Stomach (tissue), 9 donors: ENCODE data around the gene CACNA2D4. TPM values are rescaled to one million over a fixed set of nuclear protein-coding genes. Genes with fewer than 3 reads are reported as not detected.
A peak's percentile ranks its signal among the peaks of the same experiment; 100 is the strongest.
"Not testable (repeated sequence)": the region's sequence is repeated elsewhere in the genome, so short reads cannot be mapped to it uniquely, and the experiment has no call there.

Experiments used
- DNase-seq, 2 donors: peaks; one replicate each; pipeline versions ENCODE4 v3.0.0 to v3.0.0-alpha.2; 2013 to 2019
- H3K27ac ChIP-seq, 5 donors: fragments of 200-600 bp in 4 of 5; sonication (generic) in 4 of 5; one replicate each; pipeline ENCODE4 v1.5.1; 2013 to 2019; ENCODE audit warnings: mild to moderate bottlenecking in 1 of 5, moderate library complexity in 1 of 5
- H3K27me3 ChIP-seq, 3 donors: fragments of 200-600 bp; sonication (generic); one replicate each; pipeline ENCODE4 v1.5.1; 2017 to 2019; ENCODE audit warnings: mixed run types in 1 of 3
- H3K36me3 ChIP-seq, 4 donors: fragments of 200-600 bp; sonication (generic); 1 replicate in 3 of 4; 2 replicates in 1 of 4; pipeline ENCODE4 v1.5.1; 2016 to 2019
- H3K4me1 ChIP-seq, 4 donors: fragments of 200-600 bp; sonication (generic); one replicate each; pipeline ENCODE4 v1.5.1; 2016 to 2019
- H3K4me3 ChIP-seq, 4 donors: fragments of 200-600 bp; sonication (generic) in 3 of 4; one replicate each; pipeline ENCODE4 v1.5.1; 2016 to 2019; ENCODE audit warnings: mild to moderate bottlenecking in 1 of 4
- H3K9me3 ChIP-seq, 4 donors: fragments of 200-600 bp; sonication (generic); one replicate each; pipeline ENCODE4 v1.5.1; 2016 to 2019
- CTCF ChIP-seq, 7 experiments: fragments of 450-650 bp in 4 of 7; fragments of 200-600 bp in 3 of 7; sonication (generic) in 3 of 7; IDR thresholded peaks; one replicate each; pipeline ENCODE4 v1.5.1; 2016 to 2019; ENCODE audit warnings: antibody characterized with exemption in 7 of 7, control low read depth in 2 of 7, mild to moderate bottlenecking in 1 of 7
- EP300 ChIP-seq: sonication (generic); formaldehyde crosslinking; IDR thresholded peaks from one replicate; pipeline ENCODE4 v1.6.1; 2017; ENCODE audit warnings: antibody characterized with exemption
- POLR2A ChIP-seq, 4 donors: fragments of 450-650 bp; IDR thresholded peaks; one replicate each; pipeline ENCODE4 v1.6.1; 2016; ENCODE audit warnings: antibody characterized with exemption in 4 of 4, control low read depth in 2 of 4, mild to moderate bottlenecking in 1 of 4, moderate library complexity in 1 of 4
- POLR2AphosphoS5 ChIP-seq, 3 donors: sonication (generic); formaldehyde crosslinking; IDR thresholded peaks; one replicate each; pipeline ENCODE4 v1.6.1; 2016; ENCODE audit warnings: antibody characterized with exemption in 3 of 3
- WGBS, 5 donors: extraction: QIAGEN DNeasy Blood & Tissue Kit in 3 of 5; methylation state at CpG; one replicate each; pipeline versions ENCODE4 v1.1.5 to v1.1.7; 2013 to 2018; 5-methylcytosine and 5-hydroxymethylcytosine counted together
- intact Hi-C: fragments of 100-400 bp; cut with DNase I; formaldehyde crosslinking; loops from one replicate; pipeline ENCODE4 v1.15.1; 2023; ENCODE audit warnings: low total_unique reads
- polyA plus RNA-seq, 3 donors: library from polyadenylated mRNA; stranded (reverse); fragments of 200-250 nt; gene quantifications; one replicate each; pipeline ENCODE4 v1.2.3, GENCODE V29; 2013
- total RNA-seq, 5 donors: library from RNA; depleted of rRNA; stranded (reverse); fragments of >200 nt; gene quantifications; one replicate each; pipeline versions ENCODE4 v1.1.0 to v1.2.3, GENCODE V29; 2014 to 2016
- donor health status: healthy with polysubstance abuse.
- donor health status: Bipolar disorder and iron deficiency.
- donor health status: healthy.

Gene CACNA2D4
- total and polyA plus RNA-seq, 8 donors: 0.58 to 3.5 (median 1.8) TPM; not detected in 1

GRCh38 chr12:1947081-1947480 lies 28.6 kb upstream of the CACNA2D4 start:
- Histone ChIP-seq H3K36me3 (peaks cover 33 to 73% (median 70%) of the 10 kb centered on the region in 4 donors), H3K27ac (no peak overlapping the region), H3K9me3 (no peaks in the 10 kb centered on the region), H3K27me3 (no peaks in the 10 kb centered on the region), H3K4me1 (peaks cover 7 to 35% (median 17%) of the 10 kb centered on the region in 4 donors), H3K4me3 (no peak overlapping the region)
- WGBS, 5 donors: 0 to 83% (median 68%) methylated on average over 1 of the region's 1 CpG
- intact Hi-C loops: no loop called here
- TF ChIP-seq POLR2AphosphoS5 (IDR thresholded peaks at IDR 0.05) (no peak), EP300 (no peak), POLR2A (IDR thresholded peaks at IDR 0.05) (no peak)
- DNase-seq: no peak

DNA sequence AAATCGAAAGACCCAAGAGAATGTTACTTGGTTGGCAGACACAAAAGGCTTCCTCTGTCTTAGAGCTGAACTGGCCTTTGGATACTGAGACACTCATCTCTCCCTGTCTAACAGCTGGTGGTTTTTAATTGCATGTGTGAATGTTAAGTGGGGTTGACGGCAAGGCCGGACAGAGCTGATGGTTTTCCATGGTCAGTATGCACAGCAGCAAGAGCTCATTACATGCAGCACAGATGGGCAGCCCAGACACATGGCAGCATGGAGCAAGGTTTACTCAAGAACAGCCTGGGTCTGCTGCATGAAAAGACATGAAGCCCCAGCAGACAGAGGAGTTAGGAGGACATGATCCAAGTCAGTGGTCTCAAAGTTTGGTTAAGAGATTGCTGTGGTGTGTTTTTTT lies 27.8 kb upstream of the CACNA2D4 start:
- Histone ChIP-seq H3K27me3 (no peaks in the 10 kb centered on the region), H3K4me3 (no peak overlapping the region), H3K27ac (no peak overlapping the region), H3K9me3 (no peaks in the 10 kb centered on the region), H3K4me1 (peaks cover 7 to 35% (median 17%) of the 10 kb centered on the region in 4 donors), H3K36me3 (peaks cover 31 to 71% (median 68%) of the 10 kb centered on the region in 4 donors)
- no peak for TF ChIP-seq POLR2A (IDR thresholded peaks at IDR 0.05)
- TF ChIP-seq CTCF (IDR thresholded peaks at IDR 0.05): no peak
- no peak for TF ChIP-seq EP300
- TF ChIP-seq POLR2AphosphoS5 (IDR thresholded peaks at IDR 0.05): no peak
- DNase-seq: no peak
- WGBS, 5 donors: 76 to 97% (median 92%) methylated on average over 3 of the region's 3 CpGs
- intact Hi-C loops: no loop called here

GRCh38 chr12:1945502-1945901 lies 27.1 kb upstream of the CACNA2D4 start:
- H3K4me1 ChIP-seq: peaks cover 7 to 30% (median 16%) of the 10 kb centered on the region in 4 donors
- H3K4me3 ChIP-seq, H3K27me3 ChIP-seq, DNase-seq, H3K27ac ChIP-seq, intact Hi-C loops, H3K9me3 ChIP-seq: not testable (repeated sequence)
- 87 to 97% (median 94%) methylated on average over 5 of the region's 5 CpGs for WGBS, 5 donors
- peaks cover 34 to 71% (median 68%) of the 10 kb centered on the region in 4 donors for H3K36me3 ChIP-seq

GRCh38 chr12:1939801-1940607 lies 21.6 kb upstream of the CACNA2D4 start:
- Histone ChIP-seq H3K9me3 (no peaks in the 10 kb centered on the region), H3K36me3 (peaks cover 6 to 34% (median 29%) of the 10 kb centered on the region in 4 donors), H3K4me3 (no peak overlapping the region), H3K27ac (peak overlapping the region in 2 of 5 donors; percentile 46 to 86), H3K4me1 (peaks cover 28 to 48% (median 40%) of the 10 kb centered on the region in 4 donors), H3K27me3 (no peaks in the 10 kb centered on the region)
- TF ChIP-seq POLR2A (IDR thresholded peaks at IDR 0.05) (no peak), CTCF (IDR thresholded peaks at IDR 0.05) (peak in 6 of 7 experiments; percentile 73 to 98 (median 96)), POLR2AphosphoS5 (IDR thresholded peaks at IDR 0.05) (peak in 2 of 3 donors; percentile 28 to 83), EP300 (no peak)
- WGBS, 5 donors: 35 to 39% (median 36%) methylated on average over 16 of the region's 16 CpGs
- DNase-seq: peak; percentile 91 to 94
- intact Hi-C loops: loop anchor here (5.0 to 10.0 kb wide), 2 partner anchors 143 to 305 kb away; no protein-coding TSS in a partner anchor

- peak overlapping the region in 2 of 5 donors; percentile 46 to 86 for H3K27ac ChIP-seq
- no peaks in the 10 kb centered on the region for H3K27me3 ChIP-seq
- no peaks in the 10 kb centered on the region for H3K9me3 ChIP-seq
- H3K36me3 ChIP-seq: peaks cover 6 to 31% (median 26%) of the 10 kb centered on the region in 4 donors
- peak in 1 of 2 donors; percentile 2 for DNase-seq
- 60 to 74% (median 68%) methylated on average over 10 of the region's 10 CpGs for WGBS, 5 donors
- H3K4me1 ChIP-seq: peaks cover 28 to 54% (median 44%) of the 10 kb centered on the region in 4 donors
- intact Hi-C loops: loop anchor here (5.0 to 10.0 kb wide), 2 partner anchors 142 to 305 kb away; no protein-coding TSS in a partner anchor
- TF ChIP-seq POLR2A (IDR thresholded peaks at IDR 0.05) (no peak), EP300 (no peak), POLR2AphosphoS5 (IDR thresholded peaks at IDR 0.05) (no peak), CTCF (IDR thresholded peaks at IDR 0.05) (no peak)
- no peak overlapping the region for H3K4me3 ChIP-seq
Measured at GRCh38 chr12:1939331-1939730, 20.9 kb upstream of the CACNA2D4 start.
